IPS DF 4.7 (cell line): ENCODE measurements around the gene PER1.

Source experiments
- DNase-seq: peaks from one replicate; pipeline ENCODE4 v3.0.0-alpha.2; 2013; ENCODE audit warnings: low spot score; ENCODE audit errors: extremely low read depth

Gene PER1

DNA sequence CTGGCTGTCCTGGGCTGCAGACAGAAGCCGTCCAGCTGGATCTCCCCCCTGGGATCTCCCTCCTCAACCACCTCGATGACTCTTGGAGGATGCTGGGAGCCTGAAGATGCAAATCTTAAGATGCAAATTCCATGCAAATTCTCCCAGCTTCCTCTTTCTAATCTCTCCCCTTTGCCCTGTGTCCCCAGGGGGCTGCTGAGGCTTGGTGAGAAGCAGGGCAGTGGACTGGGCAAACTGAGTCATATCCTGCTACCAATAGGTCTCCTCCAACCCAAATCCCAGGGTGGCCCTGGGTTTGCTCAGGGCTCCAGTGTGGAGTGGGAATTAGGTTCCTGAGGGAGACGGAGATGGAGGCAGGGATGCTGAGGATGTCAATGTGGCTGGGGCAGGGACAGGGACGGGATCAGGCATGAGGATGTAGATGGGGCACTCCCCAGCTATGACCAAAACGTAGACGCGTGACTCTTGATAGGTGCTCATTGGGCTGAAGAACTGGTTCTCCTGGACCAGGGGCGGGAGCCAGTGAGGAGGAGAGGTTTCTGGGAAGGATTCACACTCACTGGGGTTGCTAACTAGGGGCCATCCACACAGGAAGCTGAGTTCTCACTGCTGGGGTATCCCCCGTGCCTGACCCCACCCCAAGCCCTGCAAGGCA lies 61.0 kb downstream of the PER1 start:
- no peak for DNase-seq
